SKM-1 treated with dmso at 0.1 percent for 144 hours (cell line): ENCODE results near the gene HID1.
A peak's percentile ranks its signal among the peaks of the same experiment; 100 is the strongest.
"Not testable (repeated sequence)": the region's sequence is repeated elsewhere in the genome, so short reads cannot be mapped to it uniquely, and the experiment has no call there.

ENCODE experiments used
- DNase-seq: peaks from one replicate; lab custom pipeline; 2025; ENCODE audit not compliant: unreplicated experiment; lab: John Stamatoyannopoulos, UW

The HID1 gene

GRCh38 chr17:74969501-74969900, 3.1 kb downstream of the HID1 start:
- not testable (repeated sequence) for DNase-seq

- no peak for DNase-seq
These were observed 4.2 kb downstream of the HID1 start for GRCh38 chr17:74968361-74968780.

GRCh38 chr17:74964988-74965622, 7.5 kb downstream of the HID1 start:
- no peak for DNase-seq

- no peak for DNase-seq
These were observed 8.3 kb downstream of the HID1 start for GRCh38 chr17:74964246-74964761.

GRCh38 chr17:74963656-74964055, 8.9 kb downstream of the HID1 start:
- no peak for DNase-seq

GRCh38 chr17:74962622-74963394, 9.8 kb downstream of the HID1 start:
- DNase-seq, result no peak

- DNase-seq, result peak; percentile 80
These were observed 10.8 kb downstream of the HID1 start for GRCh38 chr17:74961657-74962350.

GRCh38 chr17:74960570-74961342, 11.8 kb downstream of the HID1 start:
- DNase-seq, result peak; percentile 65

GRCh38 chr17:74959826-74960515, 12.6 kb downstream of the HID1 start:
- DNase-seq, result no peak

GRCh38 chr17:74957935-74958740, 14.4 kb downstream of the HID1 start:
- DNase-seq, result peak; percentile 42

- DNase-seq, result no peak
These were observed 16.5 kb downstream of the HID1 start for GRCh38 chr17:74956093-74956492.

GRCh38 chr17:74954665-74955421, 17.7 kb downstream of the HID1 start:
- DNase-seq, result no peak

GRCh38 chr17:74954115-74954514, 18.4 kb downstream of the HID1 start:
- DNase-seq, result no peak

- DNase-seq, result no peak
These were observed 19.3 kb downstream of the HID1 start for GRCh38 chr17:74953134-74953687.

- no peak for DNase-seq
These were observed 20.0 kb downstream of the HID1 start for GRCh38 chr17:74952431-74953133.

GRCh38 chr17:74951680-74952421, 20.7 kb downstream of the HID1 start:
- DNase-seq, result no peak

GRCh38 chr17:74951065-74951464, 21.5 kb downstream of the HID1 start:
- DNase-seq, result no peak
